C4-2B (cell line): ENCODE measurements around the gene TREM2.
"Not testable (repeated sequence)": the region's sequence is repeated elsewhere in the genome, so short reads cannot be mapped to it uniquely, and the experiment has no call there.

Experiments used
- H3K27ac ChIP-seq: fragments of 450-650 bp; 2 replicates; pipeline ENCODE4 v1.5.1; 2017
- ZFX ChIP-seq: fragments of 450-650 bp; IDR thresholded peaks from 2 replicates; pipeline ENCODE4 v1.6.1; 2017
- TF ChIP-seq, protein P1 (sequence below): fragments of 450-650 bp; conservative IDR thresholded peaks from 2 replicates; pipeline ENCODE4 v1.5.1; 2017; ENCODE audit warnings: mild to moderate bottlenecking

The TREM2 gene

DNA sequence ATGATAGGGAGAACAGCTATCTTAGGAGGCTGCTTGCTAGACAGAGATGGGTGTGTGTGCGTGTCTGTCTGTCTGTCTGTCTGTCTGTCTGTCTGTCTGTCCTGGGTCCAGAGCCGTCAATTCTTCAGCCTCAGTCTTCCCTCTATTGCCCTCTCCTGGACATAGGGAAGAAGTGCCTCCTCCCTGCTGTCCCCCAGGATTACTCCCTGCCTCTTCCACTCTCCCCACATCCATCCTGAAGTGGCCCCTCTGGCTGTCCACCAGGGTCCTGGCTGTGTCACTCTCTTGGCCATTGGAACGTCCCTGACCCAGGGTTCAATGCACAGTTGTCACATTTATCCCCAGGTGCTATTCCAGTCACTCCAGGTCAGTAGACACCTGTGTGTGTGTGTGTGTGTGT lies 27.9 kb upstream of the TREM2 start:
- TF ChIP-seq ZFX, result no peak
- TF ChIP-seq, protein P1, sequence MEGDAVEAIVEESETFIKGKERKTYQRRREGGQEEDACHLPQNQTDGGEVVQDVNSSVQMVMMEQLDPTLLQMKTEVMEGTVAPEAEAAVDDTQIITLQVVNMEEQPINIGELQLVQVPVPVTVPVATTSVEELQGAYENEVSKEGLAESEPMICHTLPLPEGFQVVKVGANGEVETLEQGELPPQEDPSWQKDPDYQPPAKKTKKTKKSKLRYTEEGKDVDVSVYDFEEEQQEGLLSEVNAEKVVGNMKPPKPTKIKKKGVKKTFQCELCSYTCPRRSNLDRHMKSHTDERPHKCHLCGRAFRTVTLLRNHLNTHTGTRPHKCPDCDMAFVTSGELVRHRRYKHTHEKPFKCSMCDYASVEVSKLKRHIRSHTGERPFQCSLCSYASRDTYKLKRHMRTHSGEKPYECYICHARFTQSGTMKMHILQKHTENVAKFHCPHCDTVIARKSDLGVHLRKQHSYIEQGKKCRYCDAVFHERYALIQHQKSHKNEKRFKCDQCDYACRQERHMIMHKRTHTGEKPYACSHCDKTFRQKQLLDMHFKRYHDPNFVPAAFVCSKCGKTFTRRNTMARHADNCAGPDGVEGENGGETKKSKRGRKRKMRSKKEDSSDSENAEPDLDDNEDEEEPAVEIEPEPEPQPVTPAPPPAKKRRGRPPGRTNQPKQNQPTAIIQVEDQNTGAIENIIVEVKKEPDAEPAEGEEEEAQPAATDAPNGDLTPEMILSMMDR, result no peak
- H3K27ac ChIP-seq, result no peak overlapping the region

DNA sequence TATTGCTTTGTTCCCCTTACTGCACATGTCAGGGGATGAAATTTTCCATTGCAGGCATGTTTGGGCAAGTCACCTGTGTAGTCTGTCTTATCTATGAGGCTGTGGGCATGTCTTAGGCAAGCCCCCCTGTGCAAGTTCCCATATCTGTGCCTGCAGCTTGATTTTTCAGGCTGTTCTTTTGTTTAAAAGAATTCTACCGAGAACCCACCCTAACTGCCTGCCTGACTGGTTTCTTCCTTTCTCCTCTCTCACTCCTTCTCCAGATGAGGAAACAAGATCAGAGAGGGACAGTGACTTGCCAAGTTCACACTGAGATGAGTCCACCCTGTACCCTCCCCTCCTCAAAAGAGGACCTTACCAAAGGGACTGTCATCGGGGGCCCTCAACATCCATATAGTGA lies 27.1 kb upstream of the TREM2 start:
- no peak overlapping the region for H3K27ac ChIP-seq
- TF ChIP-seq, protein P1, result no peak
- no peak for TF ChIP-seq ZFX

DNA sequence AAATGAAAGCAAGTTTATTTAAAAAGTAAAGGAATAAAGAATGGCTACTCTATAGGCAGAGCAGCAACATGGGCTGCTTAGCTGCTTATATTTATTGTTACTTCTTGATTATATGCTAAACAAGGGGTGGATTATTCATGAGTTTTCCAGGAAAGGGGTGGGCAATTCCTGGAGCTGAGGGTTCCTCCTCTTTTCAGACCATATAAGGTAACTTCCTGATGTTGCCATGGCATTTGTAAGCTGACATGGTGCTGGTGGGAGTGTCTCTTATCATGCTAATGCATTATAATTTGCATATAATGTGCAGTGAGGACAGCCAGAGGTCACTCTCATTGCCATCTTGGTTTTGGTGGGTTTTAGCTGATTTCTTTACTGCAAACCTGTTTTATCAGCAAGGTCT lies 26.1 kb upstream of the TREM2 start:
- H3K27ac ChIP-seq, result not testable (repeated sequence)

DNA sequence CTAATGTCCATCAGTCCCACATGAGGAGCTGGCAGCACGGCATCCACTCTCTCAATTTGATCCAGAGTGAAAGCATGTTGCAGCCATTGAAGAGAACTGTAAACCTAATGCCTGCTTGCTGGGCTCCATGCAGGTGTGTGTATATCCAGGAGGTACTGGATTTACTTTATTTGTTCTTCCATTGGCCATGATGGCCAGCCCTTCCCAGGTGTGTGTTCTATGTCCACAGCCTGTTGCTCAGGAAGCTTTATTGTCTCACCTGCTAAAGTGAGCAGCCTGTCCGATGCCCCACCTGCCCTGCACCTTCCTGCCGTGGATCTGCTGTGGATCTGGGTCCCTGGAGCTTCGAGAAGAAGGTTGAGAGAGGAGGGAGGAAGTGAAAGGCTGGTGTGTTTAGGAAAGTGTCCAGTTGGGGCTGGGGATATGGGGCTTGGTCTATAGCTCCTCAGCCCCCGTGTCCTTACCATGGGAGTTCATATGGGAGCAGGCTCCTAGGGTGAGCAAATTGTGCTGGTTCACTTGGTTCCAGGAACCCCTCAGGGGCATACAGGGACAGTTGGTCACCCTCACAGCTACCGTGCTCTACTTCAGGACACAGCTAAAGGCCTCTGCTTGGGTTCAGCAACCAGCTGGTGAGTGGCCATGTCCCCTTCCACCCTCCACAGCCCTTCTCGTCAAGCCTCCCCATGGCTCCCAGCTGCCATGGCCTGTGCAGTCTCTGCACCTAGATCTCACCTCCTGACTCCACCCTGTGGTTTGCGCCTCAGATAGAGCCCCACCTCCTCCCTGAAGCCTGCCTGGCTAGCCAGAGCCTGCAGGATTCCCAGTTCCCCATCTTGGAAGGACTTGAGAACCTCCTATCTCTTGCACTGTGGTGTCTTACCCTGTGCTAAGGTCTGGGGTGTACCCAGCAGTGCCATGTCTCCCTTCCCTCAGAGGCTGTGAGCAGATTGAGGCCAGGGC lies 25.3 kb upstream of the TREM2 start:
- TF ChIP-seq, protein P1, result no peak
- TF ChIP-seq ZFX, result no peak
- no peak overlapping the region for H3K27ac ChIP-seq

DNA sequence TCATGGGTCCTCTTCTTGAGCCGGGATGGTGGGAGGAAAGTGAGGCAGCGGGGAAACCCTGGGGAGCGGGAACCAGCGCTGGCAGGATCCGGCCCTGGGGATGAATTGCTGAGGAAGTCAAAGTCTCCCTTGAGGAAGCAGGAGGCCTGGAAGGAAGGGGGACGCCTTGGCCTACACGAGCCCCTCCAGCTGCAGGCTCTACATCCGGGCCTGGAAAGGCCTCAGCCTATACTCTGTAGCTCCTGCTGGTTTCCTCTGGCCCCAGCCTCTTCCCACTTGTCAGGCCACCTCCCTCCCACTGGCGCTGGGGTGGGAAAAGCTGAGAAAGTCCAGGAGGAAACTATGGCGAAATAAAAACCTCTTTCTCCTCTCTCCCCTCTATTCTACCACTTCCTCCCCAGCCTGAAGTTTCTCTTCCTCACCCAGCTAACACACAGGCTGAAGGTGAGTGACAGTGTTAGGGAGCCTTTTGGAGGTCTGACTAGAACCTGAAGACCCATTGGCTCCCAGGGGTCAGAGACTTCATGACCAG lies 23.2 kb upstream of the TREM2 start:
- no peak for TF ChIP-seq ZFX
- TF ChIP-seq, protein P1, result no peak
- no peak overlapping the region for H3K27ac ChIP-seq

DNA sequence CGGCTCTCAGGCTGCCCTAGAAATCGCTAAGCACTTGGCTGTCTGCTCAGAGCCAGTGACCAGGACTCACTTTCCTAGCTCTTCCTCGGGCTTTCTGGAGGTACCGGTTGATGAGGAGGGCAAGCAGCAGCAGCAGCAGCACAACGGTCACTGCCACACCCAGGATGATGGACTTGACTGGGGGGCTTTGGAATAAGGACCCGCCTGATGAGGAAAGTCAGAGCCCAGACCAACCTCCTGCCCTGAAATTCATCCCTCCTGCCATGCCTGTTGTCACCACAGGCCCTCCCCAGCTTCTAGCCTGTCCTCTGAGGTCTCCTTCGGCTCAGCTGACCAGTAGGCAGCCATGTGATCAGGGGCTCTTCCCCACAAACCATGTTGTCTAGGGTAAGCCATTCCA lies 21.8 kb upstream of the TREM2 start:
- no peak for TF ChIP-seq ZFX
- TF ChIP-seq, protein P1, result no peak

DNA sequence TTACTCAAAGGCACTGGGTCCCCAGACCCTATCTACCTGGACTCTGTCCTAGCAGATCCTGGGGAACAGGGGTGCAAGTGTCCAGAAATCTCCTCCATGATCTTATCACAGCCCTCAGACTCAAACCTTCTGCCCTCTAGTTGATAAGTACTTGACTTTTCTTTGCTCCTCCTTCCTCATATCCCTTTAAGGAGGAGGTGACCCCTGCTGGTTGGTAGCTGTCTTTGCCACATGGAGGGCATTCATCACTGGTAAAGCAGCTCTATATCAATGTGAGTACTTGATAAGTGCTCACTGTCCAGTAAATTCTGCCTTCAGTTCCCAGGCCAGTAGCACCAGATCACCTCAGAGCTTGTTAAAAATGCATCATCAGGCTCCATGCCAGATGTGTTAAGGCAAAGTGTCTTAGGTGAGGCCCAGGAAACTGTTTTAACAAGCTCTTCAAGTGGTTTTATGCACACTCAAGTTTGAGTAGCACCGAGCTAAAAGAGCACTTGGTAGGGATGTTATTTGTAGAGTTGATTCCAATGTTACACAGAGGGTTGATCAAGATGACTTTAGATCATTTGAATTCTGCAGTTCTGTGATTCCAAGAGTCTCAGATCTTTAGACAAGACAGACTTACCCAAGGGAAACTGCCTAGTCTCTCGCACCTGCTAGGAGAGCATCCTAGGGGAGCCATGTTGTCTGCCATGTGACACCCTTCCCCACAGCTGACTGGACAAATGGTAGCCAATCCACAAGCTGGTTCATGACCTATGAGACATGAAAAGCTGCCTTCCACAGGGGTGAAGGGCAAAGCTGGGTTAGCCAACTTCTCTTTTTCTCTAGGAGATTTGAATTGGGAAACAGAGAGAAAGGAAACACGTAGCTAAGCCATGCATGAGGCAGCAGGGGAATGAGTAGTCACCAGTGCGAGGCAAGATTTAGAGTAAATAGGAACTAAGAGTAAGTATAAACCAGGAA lies 19.4 kb upstream of the TREM2 start:
- H3K27ac ChIP-seq, result no peak overlapping the region

More for the DNA sequence above, 21.8 kb upstream of the TREM2 start:
- no peak overlapping the region for H3K27ac ChIP-seq

More for the DNA sequence above, 19.4 kb upstream of the TREM2 start:
- TF ChIP-seq, protein P1, result peak; percentile 80
- no peak for TF ChIP-seq ZFX
